H1 (cell line): ENCODE measurements around the gene MCUB. TPM values are rescaled to one million over a fixed set of nuclear protein-coding genes. Genes with fewer than 3 reads are reported as not detected.

Experiments used
- CTCF ChIA-PET: fragments of 300-600 bp; sonication (Branson Sonifier 250); formaldehyde crosslinking; loops from one replicate; lab custom pipeline; 2021; ENCODE audit not compliant: partially characterized antibody; lab: Charles Lee
- POLR2A ChIA-PET: fragments of 300-600 bp; sonication (Branson Sonifier 250); formaldehyde crosslinking; loops from one replicate; lab custom pipeline; 2021; ENCODE audit warnings: inconsistent platforms; ENCODE audit not compliant: partially characterized antibody; lab: Charles Lee
- DNase-seq, 2 experiments: peaks; one replicate each; pipeline versions ENCODE4 v3.0.0 to v3.0.0-alpha.2; 2010 to 2022; ENCODE audit warnings: low spot score in 2 of 2, low read depth in 1 of 2, mixed read lengths in 1 of 2
- FAIRE-seq: peaks from 2 replicates; lab custom pipeline; 2011; peaks lifted over from hg19 to GRCh38; lab: Jason Lieb, UNC
- H2AFZ ChIP-seq: 2 replicates; pipeline ENCODE4 v1.8.1; 2012; ENCODE audit warnings: low read length, inconsistent platforms
- H2AK5ac ChIP-seq: 2 replicates; pipeline ENCODE4 v1.6.1; 2013; ENCODE audit warnings: low read depth, low read length
- H2BK120ac ChIP-seq: replicated peaks from 2 replicates; pipeline ENCODE3; 2013; ENCODE audit warnings: low read depth, low read length, inconsistent platforms
- H2BK12ac ChIP-seq: 2 replicates; pipeline ENCODE4 v1.6.1; 2013; ENCODE audit warnings: low read depth, low read length
- H2BK15ac ChIP-seq: 2 replicates; pipeline ENCODE4 v1.6.1; 2013; ENCODE audit warnings: low read length
- H2BK20ac ChIP-seq: 2 replicates; pipeline ENCODE4 v1.6.1; 2013; ENCODE audit warnings: low read length
- H2BK5ac ChIP-seq: 2 replicates; pipeline ENCODE4 v1.6.1; 2013; ENCODE audit warnings: low read depth, low read length
- H3K14ac ChIP-seq: 2 replicates; pipeline ENCODE4 v1.6.1; 2013; ENCODE audit warnings: inconsistent platforms; ENCODE audit not compliant: insufficient read length
- H3K18ac ChIP-seq: 2 replicates; pipeline ENCODE4 v1.6.1; 2013; ENCODE audit warnings: low read length; ENCODE audit errors: extremely low read depth
- H3K23ac ChIP-seq: 2 replicates; pipeline ENCODE4 v1.6.1; 2013; ENCODE audit warnings: inconsistent platforms; ENCODE audit not compliant: insufficient read length
- H3K23me2 ChIP-seq: 2 replicates; pipeline ENCODE4 v1.6.1; 2013; ENCODE audit warnings: low read depth, low read length
- H3K27ac ChIP-seq: 2 replicates; pipeline ENCODE4 v1.6.1; 2011; ENCODE audit warnings: low read depth, low read length, inconsistent platforms
- H3K27me3 ChIP-seq, 4 experiments: replicated peaks in 1 of 4; 1 replicate in 1 of 4; 2 replicates in 3 of 4; pipeline versions ENCODE4 v1.6.1 to v1.8.1; 2011 to 2013; ENCODE audit warnings: low read length in 3 of 4, mild to moderate bottlenecking in 3 of 4, inconsistent platforms in 2 of 4, mixed read lengths in 2 of 4, moderate library complexity in 1 of 4; ENCODE audit not compliant: control insufficient read depth in 3 of 4, insufficient read depth in 3 of 4; ENCODE audit errors: extremely low read depth in 1 of 4
- H3K36me3 ChIP-seq, 4 experiments: 2 replicates each; pipeline versions ENCODE4 v1.6.1 to v1.8.1; 2011 to 2013; ENCODE audit warnings: mild to moderate bottlenecking in 4 of 4, low read length in 3 of 4, moderate library complexity in 2 of 4, control low read depth in 1 of 4, inconsistent platforms in 1 of 4; ENCODE audit not compliant: insufficient read depth in 4 of 4, control insufficient read depth in 2 of 4
- H3K4ac ChIP-seq: replicated peaks from 2 replicates; pipeline ENCODE3; 2013; ENCODE audit warnings: low read length, low read depth, mixed read lengths, inconsistent platforms; ENCODE audit not compliant: insufficient read length
- H3K4me1 ChIP-seq, 4 experiments: replicated peaks in 1 of 4; 1 replicate in 1 of 4; 2 replicates in 3 of 4; pipeline versions ENCODE4 v1.6.1 to v1.8.1; 2011 to 2013; ENCODE audit warnings: low read length in 3 of 4, inconsistent platforms in 2 of 4, mixed read lengths in 1 of 4; ENCODE audit not compliant: insufficient read depth in 4 of 4, control insufficient read depth in 3 of 4
- H3K4me2 ChIP-seq, 2 experiments: 2 replicates each; pipeline versions ENCODE4 v1.6.1 to v1.8.1; 2011 to 2013; ENCODE audit warnings: low read depth in 2 of 2, low read length in 2 of 2, control low read depth in 1 of 2, inconsistent platforms in 1 of 2, mild to moderate bottlenecking in 1 of 2; ENCODE audit not compliant: insufficient read depth in 1 of 2
- H3K4me3 ChIP-seq, 4 experiments: fragments of 200-600, 300-600 bp in 1 of 4; sonication (generic), shearing (Covaris generic), sonication (Bioruptor Twin) in 1 of 4; 2 replicates each; pipeline versions ENCODE4 v1.5.1 to v1.8.1; 2011 to 2016; ENCODE audit warnings: low read length in 4 of 4, low read depth in 3 of 4, control low read depth in 2 of 4, inconsistent platforms in 2 of 4, mild to moderate bottlenecking in 2 of 4, mixed read lengths in 1 of 4, moderate library complexity in 1 of 4; ENCODE audit not compliant: insufficient read depth in 2 of 4; ENCODE audit errors: extremely low read depth in 1 of 4
- H3K56ac ChIP-seq: replicated peaks from 2 replicates; pipeline ENCODE3; 2013; ENCODE audit warnings: low read depth, mild to moderate bottlenecking, mixed read lengths, low read length, inconsistent platforms; ENCODE audit not compliant: insufficient read length
- H3K79me1 ChIP-seq: 2 replicates; pipeline ENCODE4 v1.6.1; 2013; ENCODE audit warnings: low read depth, low read length, control low read depth
- H3K79me2 ChIP-seq, 2 experiments: 2 replicates each; pipeline versions ENCODE4 v1.6.1 to v1.8.1; 2012 to 2013; ENCODE audit warnings: low read length in 2 of 2, mild to moderate bottlenecking in 2 of 2, inconsistent platforms in 1 of 2; ENCODE audit not compliant: insufficient read depth in 2 of 2, control insufficient read depth in 1 of 2
- H3K9ac ChIP-seq, 4 experiments: replicated peaks in 1 of 4; 1 replicate in 1 of 4; 2 replicates in 3 of 4; pipeline versions ENCODE4 v1.6.1 to v1.8.1; 2011 to 2013; ENCODE audit warnings: low read depth in 3 of 4, low read length in 3 of 4, control low read depth in 2 of 4, mild to moderate bottlenecking in 2 of 4, moderate library complexity in 2 of 4, inconsistent platforms in 1 of 4; ENCODE audit errors: extremely low read depth in 1 of 4
- H3K9me3 ChIP-seq, 2 experiments: 2 replicates each; pipeline versions ENCODE4 v1.6.1 to v1.8.1; 2012 to 2013; ENCODE audit warnings: mild to moderate bottlenecking in 2 of 2, moderate library complexity in 2 of 2, control low read depth in 1 of 2, inconsistent platforms in 1 of 2, low read depth in 1 of 2, low read length in 1 of 2, mixed read lengths in 1 of 2; ENCODE audit not compliant: insufficient read depth in 2 of 2
- H4K20me1 ChIP-seq, 2 experiments: replicated peaks in 1 of 2; 2 replicates each; pipeline versions ENCODE3 to v1.8.1; 2011 to 2013; ENCODE audit warnings: inconsistent platforms in 2 of 2, low read length in 2 of 2, mild to moderate bottlenecking in 1 of 2; ENCODE audit not compliant: insufficient read depth in 2 of 2, control insufficient read depth in 1 of 2
- H4K5ac ChIP-seq: 2 replicates; pipeline ENCODE4 v1.6.1; 2013; ENCODE audit warnings: low read length, low read depth, mixed read lengths, inconsistent platforms; ENCODE audit not compliant: insufficient read length
- H4K8ac ChIP-seq: 2 replicates; pipeline ENCODE4 v1.8.0; 2013; ENCODE audit warnings: mild to moderate bottlenecking, moderate library complexity, low read length, inconsistent platforms; ENCODE audit not compliant: insufficient read depth; ENCODE audit errors: extremely low read depth
- H4K91ac ChIP-seq: replicated peaks from 2 replicates; pipeline ENCODE3; 2013; ENCODE audit warnings: low read length, mixed read lengths, inconsistent platforms; ENCODE audit not compliant: insufficient read length
- CHD2 ChIP-seq: IDR thresholded peaks from 2 replicates; pipeline ENCODE4 v1.6.1; 2012; ENCODE audit warnings: low read length, improper control_type of control experiment
- E2F6 ChIP-seq: IDR thresholded peaks from 2 replicates; pipeline ENCODE4 v1.6.1; 2012; ENCODE audit warnings: inconsistent platforms
- HDAC2 ChIP-seq, 2 experiments: fragments of 300-600 bp in 1 of 2; sonication (generic) in 1 of 2; IDR thresholded peaks; 2 replicates each; pipeline ENCODE4 v1.6.1; 2011 to 2012; ENCODE audit warnings: low read depth in 2 of 2, low read length in 2 of 2, mild to moderate bottlenecking in 2 of 2, moderate library complexity in 2 of 2, borderline replicate concordance in 1 of 2, inconsistent platforms in 1 of 2
- KDM4A ChIP-seq: IDR thresholded peaks from one replicate; pipeline ENCODE4 v1.7.1; 2012; ENCODE audit warnings: low read depth, mild to moderate bottlenecking, moderate library complexity, low read length, inconsistent platforms; ENCODE audit not compliant: severe bottlenecking
- KDM5A ChIP-seq: fragments of 200-600 bp; IDR thresholded peaks from 2 replicates; pipeline ENCODE4 v1.7.1; 2012; ENCODE audit warnings: mild to moderate bottlenecking, low read length, inconsistent platforms, mixed read lengths
- PHF8 ChIP-seq: fragments of 200-600 bp; sonication (generic); conservative IDR thresholded peaks from 2 replicates; pipeline ENCODE4 v1.7.1; 2012; ENCODE audit warnings: low read depth, mild to moderate bottlenecking, inconsistent platforms, low read length, moderate library complexity
- SIN3A ChIP-seq, 2 experiments: IDR thresholded peaks in 1 of 2; conservative IDR thresholded peaks in 1 of 2; 2 replicates each; pipeline ENCODE4 v1.6.1; 2011 to 2012; ENCODE audit warnings: low read length in 2 of 2, improper control_type of control experiment in 1 of 2, low read depth in 1 of 2, mild to moderate bottlenecking in 1 of 2
- SP4 ChIP-seq: IDR thresholded peaks from 2 replicates; pipeline ENCODE4 v1.6.1; 2012; ENCODE audit warnings: low read length, inconsistent platforms
- USF2 ChIP-seq: IDR thresholded peaks from 2 replicates; pipeline ENCODE4 v1.6.1; 2011; ENCODE audit warnings: low read length, improper control_type of control experiment
- WGBS, 2 experiments: shearing (Covaris generic) in 1 of 2; methylation state at CpG; one replicate each; pipeline versions ENCODE4 v1.1.6 to v1.1.7; 2013 to 2015; ENCODE audit warnings: low lambda C conversion rate in 2 of 2, mixed read lengths in 2 of 2, inconsistent platforms in 1 of 2, low coverage in 1 of 2, missing lambda C conversion rate in 1 of 2; ENCODE audit not compliant: insufficient replicate concordance in 2 of 2, insufficient coverage in 1 of 2, insufficient read length in 1 of 2; ENCODE audit errors: extremely low coverage in 1 of 2, missing lambda C conversion rate in 1 of 2; 5-methylcytosine and 5-hydroxymethylcytosine counted together
- polyA plus RNA-seq, 7 experiments: library from polyadenylated mRNA; depleted of rRNA in 3 of 7; stranded (reverse) in 5 of 7; unstranded in 2 of 7; fragments of >200 nt in 5 of 7; fragments of 200-250 nt in 2 of 7; gene quantifications; 1 replicate in 5 of 7; 2 replicates in 1 of 7; 4 replicates in 1 of 7; pipeline versions ENCODE4 v1.2.1 to v1.2.3, GENCODE V29; 2011 to 2013; ENCODE audit warnings: missing spikeins in 2 of 7, mixed read lengths in 2 of 7
- total RNA-seq: library from RNA; stranded (reverse); fragmentation: NEBNext Ultra II Directional; extraction: Animal tissue kit (Norgen Biotek cat#: 25700); gene quantifications from 2 replicates; pipeline ENCODE4 v1.2.1, GENCODE V29; 2021

Gene MCUB
- total and polyA plus RNA-seq, 2 of the 8 experiments (the other 6 are each of a cell fraction or from before 2014, with no cell fraction given): 15.2 to 19.4 TPM

- Histone ChIP-seq H2BK120ac (no peak overlapping the region), H4K8ac (peak overlapping the region; percentile 62; the same call in 1 of the 2 replicates), H3K4me2 (peak overlapping the region; percentile 56 to 84), H3K27ac (peak overlapping the region; percentile 73), H3K9ac (peak overlapping the region; percentile 14 to 82 (median 78)), H2BK12ac (no peak overlapping the region), H3K18ac (no peak overlapping the region; the same call in 1 of the 2 replicates), H3K23ac (no peak overlapping the region), H4K91ac (no peak overlapping the region), H4K5ac (no peak overlapping the region), H3K27me3 (no peaks in the 10 kb centered on the region), H3K14ac (no peak overlapping the region), H2BK20ac (no peak overlapping the region), H3K36me3 (peaks cover 0 to 3% (median 0%) of the 10 kb centered on the region in 4 experiments; a peak in 1 of 8 replicates), H3K4me1 (peaks cover 0 to 3% (median 0%) of the 10 kb centered on the region in 4 experiments; a peak in 1 of 7 replicates), H3K56ac (no peak overlapping the region), H3K79me2 (peaks cover 6 to 49% of the 10 kb centered on the region in 2 experiments; a peak in 3 of 4 replicates), H3K9me3 (no peaks in the 10 kb centered on the region), H2AK5ac (no peak overlapping the region), H2BK5ac (0 out of 2 replicates have a peak overlapping the region, but pooled peaks have one; percentile 41), H2BK15ac (no peak overlapping the region), H4K20me1 (no peaks in the 10 kb centered on the region), H3K4ac (no peak overlapping the region), H3K4me3 (peak overlapping the region; percentile 85 to 94 (median 89)), H2AFZ (peak overlapping the region; percentile 43), H3K79me1 (peaks cover 5% of the 10 kb centered on the region), H3K23me2 (peaks cover 6% of the 10 kb centered on the region)
- DNase-seq (no peak), FAIRE-seq (peak; percentile 28)
- ChIA-PET POLR2A (interaction anchor here (1.0 to 2.4 kb wide), 7 partner anchors 15 to 87 kb away, joined by 3 to 12 read pairs (median 7); partner anchors contain the start of genes CASP6 and GAR1), CTCF (interaction anchor here (0.5 to 0.7 kb wide), 3 partner anchors 334 to 942 kb away, joined by 3 read pairs; no protein-coding TSS in a partner anchor)
- WGBS, 2 experiments: 1% methylated on average over 25 of the region's 25 CpGs; no CpG with 5 or more reads in 1 of the 2 experiments
- no peak for TF ChIP-seq USF2
- TF ChIP-seq KDM4A: peak; percentile 48
- no peak for TF ChIP-seq SP4
- no peak for TF ChIP-seq CHD2
- no peak for TF ChIP-seq E2F6
- TF ChIP-seq PHF8: no peak
- TF ChIP-seq HDAC2 (IDR thresholded peaks at IDR 0.05; ENCODE audit: borderline replicate concordance in 1 of 2, low read depth in 2 of 2, low read length in 2 of 2): 0 out of 4 replicates have a peak, but pooled peaks of 1 of the 2 experiments have one; percentile 56
- no peak for TF ChIP-seq KDM5A
- peak in 1 of 2 experiments; percentile 31; a peak in 1 of 4 replicates for TF ChIP-seq SIN3A (conservative IDR thresholded peaks at IDR 0.05 in 1 of 2, IDR thresholded peaks at IDR 0.05 in 1 of 2; ENCODE audit: low read depth in 1 of 2, low read length in 2 of 2)
Measured at GRCh38 chr4:109729117-109729717, 169.2 kb downstream of the MCUB start.
